GM18507 (cell line): ENCODE results near the gene POLR2C.

Source experiments
- DNase-seq: peaks from one replicate; pipeline ENCODE4 v3.0.0; 2011; ENCODE audit warnings: low read depth; ENCODE audit not compliant: insufficient read length; ENCODE audit errors: extremely low spot score
- FAIRE-seq: peaks from 2 replicates; lab custom pipeline; 2011; peaks lifted over from hg19 to GRCh38; lab: Jason Lieb, UNC

Gene POLR2C

DNA sequence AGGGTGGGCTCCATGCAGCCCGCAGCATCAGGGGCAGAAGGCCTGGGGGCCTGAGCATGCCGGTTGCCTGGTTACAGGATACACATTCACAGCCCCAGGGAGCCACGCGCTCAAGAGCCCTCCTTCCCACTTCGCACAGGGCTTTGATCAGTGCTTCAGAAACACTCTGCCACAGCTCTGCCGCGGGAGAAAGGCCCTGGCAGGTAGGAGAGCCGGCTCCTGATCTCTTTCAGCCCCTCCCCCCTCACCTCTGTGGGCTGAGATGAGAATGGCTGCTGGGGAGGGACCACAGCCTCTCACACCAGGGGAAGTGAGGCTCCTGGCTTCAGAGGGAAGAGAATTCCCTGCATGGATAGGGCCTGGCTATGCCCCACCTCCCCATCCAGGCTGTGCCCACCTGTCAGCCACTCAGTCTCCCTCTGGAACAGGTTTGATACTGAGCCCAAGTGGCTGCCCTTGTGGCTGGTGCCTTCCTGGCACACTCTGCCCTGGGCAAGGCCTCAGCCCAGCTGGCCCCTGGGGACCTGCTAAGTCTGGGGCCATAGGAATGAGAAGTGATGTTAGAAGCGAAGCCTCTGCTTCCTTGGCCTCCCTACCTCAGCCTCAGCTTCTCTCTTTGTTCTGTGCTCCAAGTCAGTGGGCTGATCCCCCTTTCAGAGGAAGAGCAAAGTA lies 15.2 kb downstream of the POLR2C start:
- FAIRE-seq (no peak), DNase-seq (no peak)

DNA sequence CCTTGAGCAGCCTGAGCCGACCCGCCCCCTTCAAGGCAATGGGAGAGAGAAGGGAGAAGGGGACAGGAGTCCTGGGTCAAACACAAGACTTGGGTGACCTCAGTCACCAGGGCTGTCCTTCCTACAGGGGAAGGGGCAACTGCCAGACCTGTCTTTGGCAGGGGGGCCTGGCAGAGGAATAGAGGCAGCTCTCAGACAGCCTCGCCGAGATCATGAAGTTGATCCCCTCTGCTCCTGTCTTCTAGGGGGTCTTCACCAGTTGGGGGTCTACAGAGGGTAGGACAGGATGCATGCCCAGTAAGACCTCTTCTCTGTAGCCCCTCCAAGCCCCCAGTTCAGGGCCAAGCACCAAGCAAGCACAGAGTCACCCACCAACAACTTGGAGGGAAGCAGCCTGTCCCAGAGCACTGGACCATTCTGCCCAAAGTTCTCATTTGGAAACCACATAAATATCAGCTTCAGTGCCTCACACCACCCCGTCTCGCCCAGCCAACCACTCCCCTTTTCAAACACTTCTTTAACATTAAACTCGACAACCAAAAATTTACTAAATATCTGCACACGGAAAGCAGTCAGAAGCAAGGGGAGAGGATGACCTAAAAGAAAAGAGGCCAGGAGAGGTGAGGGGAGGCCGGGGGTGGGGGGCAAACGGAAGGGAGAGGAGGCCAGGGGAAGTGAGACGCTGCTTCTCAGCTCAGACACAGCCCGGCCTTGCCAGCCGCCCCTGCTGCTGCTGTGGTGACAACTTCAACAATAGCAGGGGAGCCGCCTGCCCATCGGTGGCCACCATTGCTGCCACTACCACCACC lies 16.1 kb downstream of the POLR2C start:
- FAIRE-seq (no peak), DNase-seq (no peak)

DNA sequence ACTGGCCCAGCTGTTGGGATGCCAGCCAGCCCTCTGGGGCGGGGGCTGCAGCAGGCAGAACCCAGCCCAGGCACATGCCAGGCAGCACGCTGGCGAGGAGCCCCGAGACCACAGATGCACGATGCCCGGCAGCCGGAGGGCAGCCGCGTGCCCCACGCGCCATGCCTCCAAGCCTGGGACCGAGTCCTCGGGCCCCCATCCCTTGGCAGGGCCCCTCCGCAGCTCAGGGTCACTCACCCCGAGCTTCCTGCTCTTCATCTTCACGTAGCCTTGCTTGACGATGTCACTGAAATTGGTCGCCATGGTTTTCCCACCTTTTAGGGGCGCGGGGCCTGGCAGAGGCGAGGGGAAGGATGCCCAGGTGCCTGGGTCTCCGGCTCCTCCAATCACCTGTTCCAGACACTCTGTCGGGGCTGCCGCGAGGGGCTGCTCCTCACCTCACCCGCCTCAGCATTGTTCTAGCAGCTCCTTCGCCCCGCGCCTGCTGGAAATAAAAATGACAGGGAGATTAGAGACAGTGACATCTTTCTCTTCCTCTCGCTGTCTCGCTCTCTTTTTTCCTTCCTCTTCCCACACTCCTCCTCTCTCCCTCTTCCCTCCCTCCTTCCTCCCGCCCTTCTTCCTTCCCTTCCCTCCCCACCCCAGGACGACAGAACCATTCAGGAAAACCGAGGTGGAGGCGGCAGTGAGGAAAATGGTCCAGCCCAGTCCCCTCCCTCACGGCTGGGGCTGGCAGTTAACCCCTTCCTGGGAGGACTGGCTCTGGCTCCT lies 16.9 kb downstream of the POLR2C start:
- no peak for FAIRE-seq

DNA sequence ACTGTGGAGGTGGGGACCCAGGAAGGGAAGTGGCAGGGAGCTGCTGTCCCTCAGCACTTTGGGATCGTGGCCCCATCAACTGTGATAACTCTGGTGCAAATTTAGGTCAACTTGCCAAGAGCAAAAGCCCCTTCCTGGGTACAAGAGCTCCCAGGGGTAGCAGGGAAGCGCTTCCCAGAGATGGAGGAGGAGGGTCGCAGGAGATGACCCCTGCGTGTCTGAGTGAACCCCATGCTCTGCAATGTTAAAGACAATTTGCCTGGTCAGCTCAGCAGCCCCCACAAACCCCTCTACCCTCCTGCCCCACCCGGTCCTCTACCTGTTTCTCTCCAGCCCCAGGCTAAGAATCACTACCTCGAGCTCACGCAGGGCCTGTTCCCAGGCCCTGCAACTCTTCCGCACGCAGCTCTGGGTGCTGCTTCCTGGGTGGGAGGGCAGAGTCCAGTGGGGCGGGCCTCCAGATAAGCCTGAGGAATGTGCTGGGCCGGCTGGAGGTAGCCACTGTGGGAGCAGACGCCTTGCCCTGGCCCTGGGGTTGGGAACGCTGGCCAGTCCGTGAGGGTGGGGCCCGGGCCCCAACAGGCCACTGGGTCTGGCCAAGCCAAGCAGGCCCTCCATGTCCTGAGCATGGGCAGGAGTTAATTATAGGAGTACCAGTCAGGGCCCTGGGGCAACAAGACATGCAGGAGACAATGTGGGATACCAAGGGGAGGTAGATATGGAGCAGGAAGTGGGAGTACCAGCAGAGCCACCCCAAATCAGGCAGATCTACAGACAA lies 17.7 kb downstream of the POLR2C start:
- FAIRE-seq, result no peak
- no peak for DNase-seq

More for the DNA sequence above, 16.9 kb downstream of the POLR2C start:
- DNase-seq, result no peak

DNA sequence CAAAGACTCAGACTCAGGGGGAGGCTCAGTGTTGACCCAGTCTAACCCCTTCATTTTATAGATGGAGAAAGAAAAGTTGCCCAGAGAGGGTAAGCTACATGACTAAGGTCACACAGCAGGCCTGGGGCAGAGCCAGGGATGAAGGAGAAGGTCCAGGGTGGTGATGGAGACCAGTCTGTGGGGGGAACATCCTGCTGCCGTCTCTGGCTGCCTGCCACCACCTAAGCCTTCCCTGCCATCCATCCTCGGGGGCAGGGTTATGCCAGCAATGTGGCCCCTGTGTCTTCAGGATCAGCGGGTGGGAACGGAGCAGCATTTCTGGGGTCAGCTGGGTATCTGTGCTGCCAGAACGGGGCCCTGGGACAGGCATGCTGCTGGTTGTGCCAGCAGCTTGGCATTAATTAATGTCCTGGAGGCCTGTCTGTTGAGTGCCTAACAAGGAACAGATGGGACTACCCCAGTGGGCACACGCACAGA lies 18.3 kb downstream of the POLR2C start:
- FAIRE-seq, result no peak
- no peak for DNase-seq

DNA sequence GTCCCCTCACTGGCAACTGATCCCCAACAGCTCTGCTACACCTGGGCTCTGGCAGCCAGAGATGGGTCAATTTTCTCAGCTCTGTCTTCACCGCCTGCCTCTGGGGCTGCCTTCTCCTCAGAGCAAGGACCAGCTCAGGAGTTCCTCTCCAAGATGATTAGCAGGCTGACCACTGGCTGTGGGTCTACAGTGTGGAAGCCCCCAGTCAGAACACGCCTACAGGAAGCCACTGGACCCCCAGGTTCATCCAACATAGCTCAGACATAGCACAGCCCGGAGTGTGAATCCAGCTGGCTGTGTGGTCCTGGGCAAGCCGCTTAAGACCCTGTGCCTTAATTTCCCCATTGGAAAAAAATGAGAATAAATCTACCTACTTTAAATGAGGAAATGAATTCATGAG lies 18.9 kb downstream of the POLR2C start:
- no peak for DNase-seq
- FAIRE-seq, result no peak

DNA sequence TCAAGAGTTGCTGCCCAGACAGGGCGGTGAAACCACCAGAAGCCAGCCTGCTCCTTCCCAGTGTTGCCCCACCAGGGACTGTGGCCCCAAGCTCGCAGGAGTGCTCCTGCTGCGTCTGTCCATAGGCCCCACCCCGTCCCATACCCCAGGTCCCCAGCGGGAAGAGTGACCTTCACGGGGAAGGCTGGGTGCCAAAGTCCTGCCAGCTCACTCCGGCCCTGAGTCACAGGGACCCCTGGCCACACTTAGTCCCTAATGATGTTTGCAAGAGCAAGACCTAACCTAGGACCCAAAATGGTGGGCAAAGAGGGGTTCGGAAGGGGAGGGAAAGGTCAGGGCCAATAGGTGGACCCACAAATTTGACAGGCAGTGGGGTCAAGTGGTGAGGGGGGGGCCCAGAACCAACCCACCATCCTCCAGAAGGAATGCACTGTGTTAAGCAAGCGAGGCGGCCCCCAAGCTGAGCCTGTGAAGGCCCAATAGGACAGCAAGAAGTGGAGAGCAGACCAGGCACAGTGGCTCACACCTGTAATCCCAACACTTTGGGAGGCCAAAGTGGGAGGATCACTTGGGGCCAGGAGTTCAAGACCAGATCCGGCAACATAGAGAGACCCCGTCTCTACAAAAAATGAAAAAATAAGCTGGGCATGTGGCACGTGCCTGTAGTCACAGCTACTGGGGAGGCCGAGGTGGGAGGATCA lies 20.5 kb downstream of the POLR2C start:
- FAIRE-seq, result no peak
- DNase-seq, result no peak

DNA sequence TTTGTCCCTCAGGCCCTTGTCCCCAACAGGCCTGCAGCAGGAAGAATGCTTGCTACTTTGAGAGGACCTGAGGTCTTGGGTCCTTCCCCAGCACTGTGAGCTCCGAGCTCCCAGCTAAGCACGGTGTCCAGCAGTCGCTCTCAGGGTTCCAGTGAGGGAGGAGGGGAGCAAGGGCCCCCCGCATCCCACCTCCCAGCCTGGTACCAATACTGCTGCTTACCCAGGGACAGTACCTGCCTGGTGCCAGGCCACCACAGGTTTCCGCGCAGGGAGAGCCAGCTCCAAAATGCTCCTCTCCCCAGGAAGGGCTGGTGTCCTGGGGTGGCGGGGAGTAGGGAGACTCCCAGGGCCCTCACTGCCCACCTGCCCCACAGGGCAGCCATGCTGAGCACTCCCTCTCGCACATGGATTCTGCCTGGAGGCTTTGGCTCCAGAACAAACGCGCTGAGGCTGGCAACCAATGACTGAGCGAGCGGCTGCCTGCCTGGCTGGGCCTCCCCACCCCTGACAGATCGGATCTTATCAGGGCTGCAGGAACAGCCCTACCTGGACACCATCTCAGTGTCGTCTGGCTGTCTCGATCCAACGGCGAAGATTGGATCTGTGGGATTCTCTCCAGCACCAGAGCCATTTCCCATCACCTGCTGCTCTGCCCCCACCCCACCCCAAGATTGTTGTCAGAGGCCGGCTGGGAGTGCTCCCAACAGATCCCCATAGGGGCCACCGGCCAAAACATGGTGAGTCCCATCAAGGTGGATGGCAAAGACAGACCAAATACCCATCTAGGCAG lies 21.4 kb downstream of the POLR2C start:
- FAIRE-seq, result no peak
- no peak for DNase-seq

DNA sequence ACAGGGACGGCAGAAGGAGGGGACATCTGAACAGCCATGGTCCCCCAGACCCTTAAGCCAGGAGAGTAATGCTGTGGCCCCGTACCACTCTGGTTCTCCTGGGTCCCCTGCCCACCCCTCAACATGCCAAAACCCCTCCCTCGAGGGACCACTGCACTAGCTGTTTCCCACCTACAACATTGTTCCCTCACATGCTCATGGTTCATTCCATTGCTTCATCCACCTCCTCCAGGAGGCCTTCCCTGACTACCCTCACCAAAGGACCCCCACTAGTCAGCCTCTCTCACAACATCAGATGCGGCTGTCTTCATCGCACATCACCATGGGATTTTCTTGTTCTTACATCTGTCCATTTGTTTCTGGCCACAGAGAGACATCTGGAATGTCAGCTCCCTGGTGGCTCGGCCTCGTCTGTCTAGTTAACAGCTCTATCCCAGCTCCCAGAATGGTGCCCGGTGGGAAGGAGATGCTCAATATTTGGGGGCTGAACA lies 22.1 kb downstream of the POLR2C start:
- DNase-seq (no peak), FAIRE-seq (no peak)

DNA sequence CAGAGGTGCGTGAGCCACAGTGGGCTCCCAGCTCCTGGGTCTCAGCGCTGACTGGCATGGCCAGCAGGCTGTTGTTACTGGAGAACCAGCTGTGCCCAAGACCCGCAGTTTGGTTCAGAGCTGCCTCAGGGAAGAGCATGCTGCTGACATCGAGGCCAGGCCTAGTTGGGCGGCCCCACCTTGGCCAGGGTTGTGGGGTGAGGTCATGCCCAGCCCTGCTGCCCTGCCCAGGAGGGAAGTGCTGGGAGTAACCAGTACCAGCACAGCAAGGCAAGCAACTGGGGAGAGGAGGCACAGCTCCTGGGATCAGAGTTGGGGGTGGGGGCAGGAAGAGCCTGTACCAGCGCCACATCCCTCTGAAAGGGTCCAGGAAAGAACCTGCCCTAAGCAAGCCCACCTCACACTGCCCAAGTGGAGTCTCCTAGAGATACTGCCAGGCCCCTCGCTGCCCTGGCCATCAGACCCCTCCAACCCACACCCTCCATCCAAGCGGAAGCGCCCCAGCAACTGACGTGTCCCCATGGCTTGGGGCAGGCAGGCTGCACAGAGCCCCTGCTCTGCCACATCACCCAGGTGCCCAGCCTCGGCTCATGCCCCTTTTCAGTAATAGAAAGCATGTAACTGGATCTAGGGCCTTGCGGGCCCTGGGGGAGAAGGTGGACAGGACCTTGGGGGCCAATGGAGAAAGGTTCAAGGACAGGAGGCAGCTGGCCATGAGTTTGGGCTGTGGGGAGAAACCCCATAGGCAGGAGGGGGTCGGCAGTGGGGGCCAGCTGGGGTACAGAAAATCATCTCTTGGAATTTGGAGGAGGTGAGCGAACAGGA lies 22.8 kb downstream of the POLR2C start:
- DNase-seq, result no peak
- FAIRE-seq, result no peak

DNA sequence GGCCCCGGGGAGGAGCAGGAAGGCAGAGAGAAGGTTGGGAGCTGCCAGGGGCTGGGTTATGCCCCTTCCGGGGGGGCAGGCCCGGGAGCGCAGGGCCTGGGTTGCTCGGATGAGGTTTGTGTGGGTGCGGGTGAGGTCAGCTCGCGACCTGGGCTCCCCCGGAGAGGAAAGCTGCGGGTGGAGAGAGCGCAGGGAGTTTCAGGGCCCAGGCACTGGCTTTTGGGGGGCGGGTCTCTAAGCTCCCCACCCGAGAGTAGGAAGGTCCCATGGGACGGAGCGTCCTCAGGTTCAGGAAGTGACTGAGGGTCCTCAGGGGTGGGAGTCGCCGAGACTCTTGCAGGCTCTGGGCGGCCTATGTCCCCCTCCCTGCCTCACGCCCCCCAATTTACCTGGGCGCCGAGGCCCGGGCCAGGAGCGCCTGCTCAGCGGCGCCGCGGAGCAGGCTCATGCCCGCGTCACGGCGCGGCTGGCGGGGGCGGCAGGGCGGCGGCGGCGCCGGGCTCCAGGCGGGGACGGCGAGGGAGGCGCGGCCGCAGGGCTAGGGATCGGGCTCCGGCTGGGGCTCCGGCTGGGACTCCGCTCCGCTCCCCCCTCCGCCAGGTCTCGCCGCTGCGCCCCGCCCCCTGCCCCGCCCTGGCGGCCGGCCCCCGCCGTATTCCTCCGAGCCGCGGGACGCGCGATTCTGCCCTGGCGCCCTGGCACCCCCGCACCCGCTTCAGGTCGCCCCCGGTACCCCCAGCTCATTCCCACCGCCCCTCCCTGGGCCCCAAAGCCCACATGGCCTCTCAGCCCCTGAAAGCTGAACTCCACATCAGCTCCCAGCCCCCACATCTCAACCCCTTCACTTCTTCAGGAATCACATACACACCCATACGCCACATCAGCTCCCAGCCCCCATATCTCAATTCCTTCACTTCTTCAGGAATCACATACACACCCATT lies 23.7 kb downstream of the POLR2C start, which contains the start of gene DOK4:
Gene DOK4, minus strand, starts transcription at position 578 of the 942 bp plus-strand sequence. CDS start 6,986 bp downstream, outside the sequence.
- DNase-seq (peak; percentile 86), FAIRE-seq (peak; percentile 73)

DNA sequence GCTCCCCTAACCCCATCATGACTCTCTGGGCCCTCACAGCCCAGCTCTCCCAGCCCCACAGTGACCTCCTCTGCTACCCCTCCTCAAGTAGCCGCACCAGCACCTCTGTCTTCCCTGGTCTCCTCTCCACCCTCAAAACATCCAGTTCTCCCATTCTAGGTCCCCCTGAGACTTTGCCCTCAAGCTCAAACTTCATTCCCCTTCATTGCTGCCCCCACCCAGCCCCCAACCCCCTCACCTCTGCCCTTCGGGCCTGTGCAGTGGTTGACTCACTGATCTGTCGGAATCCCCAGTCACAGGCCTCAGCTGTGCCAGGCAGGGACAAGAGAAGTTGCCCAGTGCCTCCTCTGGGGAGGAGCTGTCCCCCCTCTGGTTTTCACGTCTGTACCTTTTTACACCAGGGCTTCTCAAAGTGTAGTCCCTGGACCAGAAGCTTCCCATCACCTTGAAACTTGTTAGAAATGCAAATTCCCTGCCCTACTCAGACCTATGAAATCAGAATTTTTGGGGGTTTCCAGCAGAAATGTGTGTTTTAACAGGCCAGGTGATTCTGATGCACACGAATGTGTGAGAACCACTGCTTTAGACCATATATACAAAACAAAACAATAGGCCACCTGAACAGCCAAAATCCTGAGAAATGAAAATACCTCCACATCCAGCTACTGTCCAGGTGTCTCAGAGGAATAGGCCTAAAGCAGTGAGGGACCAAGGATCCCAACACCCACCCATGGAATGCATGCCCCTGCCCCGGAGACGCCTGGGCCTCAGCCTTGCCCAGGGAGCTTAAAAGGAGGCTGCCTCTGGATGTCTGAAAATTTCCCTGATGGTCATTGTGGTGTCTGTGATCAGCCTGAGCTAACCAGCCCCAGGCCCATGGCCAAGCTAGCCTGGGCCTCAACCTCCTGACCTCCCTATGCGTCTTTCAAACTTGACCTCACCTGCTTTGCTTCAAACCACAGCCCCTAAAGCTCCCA lies 24.7 kb downstream of the POLR2C start:
- no peak for FAIRE-seq
- no peak for DNase-seq

DNA sequence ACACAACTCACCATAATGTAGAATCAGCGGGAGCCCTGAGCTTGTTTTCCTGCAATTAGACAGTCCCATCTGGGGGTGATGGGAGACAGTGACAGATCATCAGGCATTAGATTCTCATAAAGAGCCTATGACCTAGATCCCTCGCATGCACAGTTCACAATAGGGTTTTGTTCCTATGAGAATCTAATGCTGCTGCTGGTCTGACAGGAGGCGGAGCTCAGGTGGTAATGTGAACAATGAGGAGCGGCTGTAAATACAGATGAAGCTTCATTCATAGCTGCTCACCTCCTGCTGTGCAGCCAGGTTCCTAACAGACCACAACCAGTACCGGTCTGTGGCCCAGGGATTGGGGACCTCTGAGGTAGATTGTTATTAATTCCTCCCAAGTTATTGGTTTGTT lies 26.8 kb downstream of the POLR2C start:
- DNase-seq, result no peak
- FAIRE-seq, result no peak

DNA sequence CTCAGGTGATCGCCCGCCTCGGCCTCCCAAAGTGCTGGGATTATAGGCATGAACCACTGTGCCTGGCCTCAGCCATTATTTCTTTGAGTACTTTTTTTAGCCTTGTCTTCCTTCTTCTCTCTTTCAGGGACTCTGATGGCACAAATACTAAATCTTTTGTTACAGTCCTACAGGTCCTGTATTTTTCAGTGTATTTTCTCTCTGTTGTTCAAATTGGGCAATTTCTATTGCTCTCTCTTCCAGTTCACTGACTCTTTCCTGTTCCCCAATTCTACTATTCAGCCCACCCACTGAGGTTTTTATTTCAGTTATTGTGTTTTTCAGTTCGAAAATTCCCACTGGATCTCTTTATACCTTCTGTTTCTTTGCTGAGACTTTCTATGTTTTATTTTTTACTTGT lies 31.3 kb downstream of the POLR2C start:
- FAIRE-seq (no peak), DNase-seq (no peak)

DNA sequence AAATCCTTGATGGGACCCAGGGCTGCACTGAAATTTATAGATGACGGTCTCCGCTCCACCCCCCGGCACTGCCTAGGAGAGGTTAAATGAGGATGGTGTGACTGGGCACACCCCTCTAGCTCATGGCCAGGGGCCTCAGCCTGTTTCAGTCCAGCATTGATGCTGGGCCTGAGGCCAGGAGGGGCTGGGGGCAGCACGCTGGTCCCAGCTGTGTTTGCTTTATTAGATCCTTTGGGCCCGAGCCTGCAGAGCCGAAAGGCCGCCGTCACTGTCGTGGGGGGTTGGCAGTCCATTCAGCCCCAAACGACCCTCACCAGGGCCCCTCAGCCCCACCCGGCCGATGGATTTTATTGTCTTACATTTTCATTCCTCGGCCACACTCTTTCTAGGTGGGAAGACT lies 34.6 kb downstream of the POLR2C start:
- DNase-seq (no peak), FAIRE-seq (no peak)
